Esophagus squamous epithelium (tissue), 5 donors: ENCODE results near the gene SH2D6. TPM values are rescaled to one million over a fixed set of nuclear protein-coding genes. Genes with fewer than 3 reads are reported as not detected.

Experiments
- DNase-seq: peaks from one replicate; lab custom pipeline; 2025; lab: John Stamatoyannopoulos, UW
- H3K27ac ChIP-seq, 4 donors: fragments of 200-600 bp; sonication (generic); one replicate each; pipeline ENCODE4 v1.5.1; 2016 to 2019; ENCODE audit warnings: mild to moderate bottlenecking in 1 of 4
- H3K27me3 ChIP-seq, 4 donors: fragments of 200-600 bp; sonication (generic); 1 replicate in 3 of 4; 2 replicates in 1 of 4; pipeline versions ENCODE4 v1.5.1 to v1.6.0; 2017 to 2021; ENCODE audit warnings: antibody characterized with exemption in 1 of 4
- H3K36me3 ChIP-seq, 3 donors: fragments of 200-600 bp; sonication (generic); one replicate each; pipeline ENCODE4 v1.5.1; 2016 to 2019
- H3K4me1 ChIP-seq, 3 donors: fragments of 200-600 bp; sonication (generic); one replicate each; pipeline ENCODE4 v1.5.1; 2017 to 2019
- H3K4me3 ChIP-seq, 4 donors: fragments of 200-600 bp; sonication (generic); 1 replicate in 3 of 4; 2 replicates in 1 of 4; pipeline ENCODE4 v1.5.1; 2016 to 2019; ENCODE audit warnings: mild to moderate bottlenecking in 2 of 4, moderate library complexity in 1 of 4
- H3K9me3 ChIP-seq, 3 donors: fragments of 200-600 bp; sonication (generic); one replicate each; pipeline ENCODE4 v1.5.1; 2016 to 2019
- POLR2A ChIP-seq, 4 donors: fragments of 450-650 bp; IDR thresholded peaks; one replicate each; pipeline ENCODE4 v1.6.1; 2017; ENCODE audit warnings: antibody characterized with exemption in 4 of 4, mild to moderate bottlenecking in 4 of 4, moderate library complexity in 3 of 4
- WGBS, 2 donors: methylation state at CpG; one replicate each; pipeline ENCODE4 v1.1.5; 2018; 5-methylcytosine and 5-hydroxymethylcytosine counted together
- intact Hi-C: fragments of 100-400 bp; cut with DNase I; formaldehyde crosslinking; loops from one replicate; pipeline ENCODE4 v1.15.0; 2022
- total RNA-seq, 4 donors: library from RNA; depleted of rRNA; stranded (reverse); fragments of >200 nt; gene quantifications; one replicate each; pipeline ENCODE4 v1.1.0, GENCODE V29; 2016
- TF ChIP-seq, protein P1 (sequence below), 6 experiments: fragments of 450-650 bp in 4 of 6; fragments of 200-600 bp in 2 of 6; sonication (generic) in 2 of 6; IDR thresholded peaks; one replicate each; pipeline ENCODE4 v1.5.1; 2016 to 2019; ENCODE audit warnings: antibody characterized with exemption in 6 of 6, mild to moderate bottlenecking in 4 of 6, moderate library complexity in 4 of 6
- donor health status: DM: yes; HTN: yes; CAD: no.

The SH2D6 gene
- total RNA-seq, 4 donors from 2014 or later, result 0.50 TPM; not detected in 3

DNA sequence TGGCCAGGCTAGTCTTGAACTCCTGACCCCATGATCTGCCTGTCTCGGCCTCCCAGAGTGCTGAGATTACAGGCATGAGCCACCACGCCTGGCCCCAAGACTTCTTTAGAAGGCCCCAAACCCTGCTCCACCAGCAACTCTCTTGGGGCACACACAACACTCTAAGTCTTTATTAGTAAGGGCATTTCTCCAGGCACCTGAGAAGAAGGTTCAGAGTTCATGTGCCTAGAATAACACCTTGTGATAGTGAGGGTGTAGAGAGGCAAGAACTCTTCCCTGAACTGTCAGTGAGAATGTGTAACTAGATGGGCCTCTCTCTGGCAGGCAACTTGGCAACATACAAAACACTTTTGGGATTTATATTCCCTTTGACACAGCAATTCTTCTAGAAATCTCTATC is 43.8 kb downstream of the SH2D6 start:
- Histone ChIP-seq H3K36me3 (no peaks in the 10 kb centered on the region), H3K9me3 (no peaks in the 10 kb centered on the region), H3K27ac (no peak overlapping the region), H3K4me1 (peaks cover 0 to 35% (median 13%) of the 10 kb centered on the region in 3 donors), H3K27me3 (no peaks in the 10 kb centered on the region), H3K4me3 (no peak overlapping the region)
- intact Hi-C loops, result no loop called here
- WGBS, 2 donors, result 86 to 92% methylated on average over 1 to 2 of the region's 2 CpGs
- TF ChIP-seq, protein P1, sequence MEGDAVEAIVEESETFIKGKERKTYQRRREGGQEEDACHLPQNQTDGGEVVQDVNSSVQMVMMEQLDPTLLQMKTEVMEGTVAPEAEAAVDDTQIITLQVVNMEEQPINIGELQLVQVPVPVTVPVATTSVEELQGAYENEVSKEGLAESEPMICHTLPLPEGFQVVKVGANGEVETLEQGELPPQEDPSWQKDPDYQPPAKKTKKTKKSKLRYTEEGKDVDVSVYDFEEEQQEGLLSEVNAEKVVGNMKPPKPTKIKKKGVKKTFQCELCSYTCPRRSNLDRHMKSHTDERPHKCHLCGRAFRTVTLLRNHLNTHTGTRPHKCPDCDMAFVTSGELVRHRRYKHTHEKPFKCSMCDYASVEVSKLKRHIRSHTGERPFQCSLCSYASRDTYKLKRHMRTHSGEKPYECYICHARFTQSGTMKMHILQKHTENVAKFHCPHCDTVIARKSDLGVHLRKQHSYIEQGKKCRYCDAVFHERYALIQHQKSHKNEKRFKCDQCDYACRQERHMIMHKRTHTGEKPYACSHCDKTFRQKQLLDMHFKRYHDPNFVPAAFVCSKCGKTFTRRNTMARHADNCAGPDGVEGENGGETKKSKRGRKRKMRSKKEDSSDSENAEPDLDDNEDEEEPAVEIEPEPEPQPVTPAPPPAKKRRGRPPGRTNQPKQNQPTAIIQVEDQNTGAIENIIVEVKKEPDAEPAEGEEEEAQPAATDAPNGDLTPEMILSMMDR (IDR thresholded peaks at IDR 0.05), result no peak
- TF ChIP-seq POLR2A (IDR thresholded peaks at IDR 0.05), result no peak
- no peak for DNase-seq

DNA sequence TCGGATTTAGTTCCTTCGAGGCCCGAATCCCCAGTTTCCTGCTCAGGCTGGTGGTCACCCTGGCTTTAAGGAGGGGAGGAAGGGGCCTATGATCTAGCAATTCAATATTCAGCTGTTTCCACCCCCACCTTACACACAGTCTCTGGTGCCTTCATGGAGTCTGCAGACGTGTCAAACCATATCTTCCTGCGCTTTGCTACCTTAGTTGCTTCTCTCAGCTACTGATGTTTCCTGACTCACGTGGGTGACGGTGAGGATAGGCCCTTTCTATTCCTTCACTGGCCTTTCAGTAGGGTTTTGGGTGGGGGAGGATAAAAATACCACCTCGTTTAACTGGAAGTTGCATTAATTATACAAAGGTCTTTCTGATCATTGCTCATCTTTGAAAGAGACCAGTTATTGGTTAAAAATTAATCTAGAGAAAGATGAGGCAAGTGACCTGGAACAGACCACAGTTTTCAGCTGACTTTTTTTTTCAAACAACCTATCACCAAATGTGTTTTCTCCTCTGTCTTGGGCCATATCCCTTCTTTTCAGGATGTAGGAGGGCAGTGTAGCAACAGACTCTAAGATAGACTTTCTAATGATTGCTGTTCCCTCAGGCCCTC is 49.7 kb downstream of the SH2D6 start:
- Histone ChIP-seq H3K9me3 (no peaks in the 10 kb centered on the region), H3K4me1 (peaks cover 11 to 60% (median 45%) of the 10 kb centered on the region in 3 donors), H3K4me3 (no peak overlapping the region), H3K27me3 (no peaks in the 10 kb centered on the region), H3K36me3 (no peaks in the 10 kb centered on the region), H3K27ac (peak overlapping the region; percentile 46 to 72 (median 56))
- intact Hi-C loops, result no loop called here
- 63 to 65% methylated on average over 8 of the region's 8 CpGs for WGBS, 2 donors
- no peak for DNase-seq
- TF ChIP-seq POLR2A (IDR thresholded peaks at IDR 0.05), result no peak
- TF ChIP-seq, protein P1 (IDR thresholded peaks at IDR 0.05), result no peak

DNA sequence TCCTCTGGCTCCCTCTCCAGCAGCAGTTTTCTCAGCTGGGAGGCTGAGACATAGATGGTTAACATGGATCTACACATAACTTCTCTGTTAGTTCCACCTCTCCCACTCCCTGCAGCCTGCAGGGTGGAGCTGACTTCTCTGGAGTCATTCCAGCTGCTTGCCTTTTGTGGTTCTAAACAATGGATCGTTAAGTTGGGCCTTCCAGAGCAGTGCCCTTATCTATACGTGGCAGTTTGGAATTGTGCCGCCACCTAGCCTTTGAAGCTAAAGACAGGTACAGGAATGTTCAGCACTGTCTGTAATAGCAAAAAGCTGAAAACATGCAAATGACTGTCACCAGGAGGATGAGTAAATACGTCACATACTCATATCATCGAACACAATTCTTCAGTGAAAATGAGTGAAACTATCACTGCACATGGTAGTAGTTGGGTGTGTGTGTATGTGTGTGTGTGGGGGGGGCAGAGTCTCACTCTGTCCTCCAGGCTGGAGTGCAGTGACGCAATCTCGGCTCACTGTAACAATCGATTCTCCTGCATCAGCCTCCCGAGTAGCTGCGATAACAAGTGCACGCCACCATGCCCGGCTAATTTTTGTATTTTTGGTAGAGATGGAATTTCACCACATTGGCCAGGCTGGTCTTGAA is 50.3 kb downstream of the SH2D6 start:
- peaks cover 11 to 66% (median 48%) of the 10 kb centered on the region in 3 donors for H3K4me1 ChIP-seq
- TF ChIP-seq POLR2A (IDR thresholded peaks at IDR 0.05), result no peak
- TF ChIP-seq, protein P1 (IDR thresholded peaks at IDR 0.05), result peak in 1 of 6 experiments; percentile 6
- WGBS, 2 donors, result 42 to 70% methylated on average over 9 to 10 of the region's 12 CpGs
- H3K4me3 ChIP-seq, result no peak overlapping the region
- H3K27me3 ChIP-seq, result no peaks in the 10 kb centered on the region
- no peaks in the 10 kb centered on the region for H3K9me3 ChIP-seq
- intact Hi-C loops, result no loop called here
- peak overlapping the region; percentile 46 to 72 (median 56) for H3K27ac ChIP-seq
- H3K36me3 ChIP-seq, result no peaks in the 10 kb centered on the region
- DNase-seq, result no peak

DNA sequence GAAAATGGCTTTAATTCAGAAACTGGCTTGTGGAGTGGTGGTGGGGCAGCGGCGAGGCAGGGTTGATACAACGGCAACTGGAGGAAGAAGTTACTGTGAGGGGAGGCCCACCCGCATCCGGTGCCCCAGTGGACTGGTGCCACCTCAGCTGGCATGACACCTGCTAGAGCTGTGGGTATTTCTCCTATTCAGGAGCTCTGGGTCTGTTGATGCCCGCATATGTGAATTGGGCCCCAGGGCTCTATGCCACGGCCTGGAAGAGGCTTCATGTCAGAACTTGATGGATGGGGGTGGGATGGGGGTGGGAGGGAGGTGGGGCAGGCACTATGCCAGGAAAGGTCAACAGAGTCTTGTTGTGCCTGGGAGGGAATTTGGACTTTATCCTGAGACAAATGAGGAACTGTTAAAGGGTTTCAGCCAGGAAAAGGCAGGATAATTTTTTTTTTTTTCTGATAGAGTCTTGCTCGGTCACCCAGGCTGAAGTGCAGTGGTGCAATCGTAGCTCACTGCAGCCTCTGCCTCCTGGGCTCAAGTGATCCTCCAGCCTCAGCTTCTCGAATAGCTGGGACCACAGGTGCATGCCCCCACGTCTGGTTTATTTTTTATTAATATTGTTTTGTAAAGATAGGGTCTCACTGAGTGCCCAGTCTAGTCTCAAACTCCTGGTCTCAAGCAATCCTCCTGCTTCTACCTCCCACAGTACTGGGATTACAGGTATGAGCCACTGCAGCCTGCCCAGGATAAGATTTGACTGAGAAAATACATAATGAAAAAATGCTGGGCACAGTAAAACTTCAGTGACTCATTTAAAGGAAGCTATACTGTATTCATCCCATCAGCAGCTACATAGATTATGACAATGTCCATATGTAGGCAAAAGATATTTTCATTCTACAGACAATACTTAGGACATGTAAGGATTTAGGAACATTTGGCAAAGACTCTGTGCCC is 52.6 kb downstream of the SH2D6 start:
- Histone ChIP-seq H3K4me1 (peaks cover 11 to 72% (median 51%) of the 10 kb centered on the region in 3 donors), H3K27me3 (no peaks in the 10 kb centered on the region), H3K9me3 (no peaks in the 10 kb centered on the region), H3K36me3 (no peaks in the 10 kb centered on the region), H3K4me3 (no peak overlapping the region), H3K27ac (peak overlapping the region; percentile 69 to 82 (median 79))
- intact Hi-C loops, result no loop called here
- no peak for TF ChIP-seq POLR2A (IDR thresholded peaks at IDR 0.05)
- TF ChIP-seq, protein P1 (IDR thresholded peaks at IDR 0.05), result no peak
- WGBS, 2 donors, result 19 to 31% methylated on average over 10 to 11 of the region's 11 CpGs
- no peak for DNase-seq
